ENCODE measurements around the gene DTX3L.

The DTX3L gene

DNA sequence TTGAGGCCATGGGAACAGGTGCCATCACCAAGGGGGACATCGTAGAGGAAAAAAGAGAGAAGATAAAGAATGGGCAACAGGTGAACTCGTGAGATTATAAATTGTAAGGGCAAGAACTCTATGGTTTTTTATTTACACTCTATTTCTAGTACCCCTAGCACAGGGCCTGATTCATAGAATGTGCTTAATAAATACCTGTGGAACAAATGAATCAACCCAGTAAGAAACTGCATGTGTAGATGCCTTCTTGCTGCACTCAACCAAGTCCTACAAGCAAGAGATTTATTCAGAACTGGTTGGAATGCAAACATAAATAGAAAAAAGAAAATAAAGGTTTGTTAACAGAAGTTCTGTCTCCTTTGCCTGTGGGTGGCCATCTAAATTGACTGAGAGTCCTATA, 30.7 kb upstream of the DTX3L start:
- Histone ChIP-seq H3K27ac (no peak overlapping the region), H3K9ac (ENCODE audit: insufficient read length) (no peak overlapping the region), H3K36me3 (ENCODE audit: insufficient read depth, low read length) (no peaks in the 10 kb centered on the region), H3K4me3 (no peak overlapping the region), H3K9me3 (ENCODE audit: low read depth, low read length) (no peaks in the 10 kb centered on the region)
- TF ChIP-seq FOXP2 (optimal IDR thresholded peaks at IDR 0.05; ENCODE audit: control extremely low read depth, extremely low read length, insufficient read depth) (no peak), POLR2AphosphoS5 (IDR thresholded peaks at IDR 0.05; ENCODE audit: borderline replicate concordance, low read depth, low read length) (no peak), EZH2 (IDR thresholded peaks at IDR 0.05) (no peak)
- DNase-seq (ENCODE audit: low read depth, low spot score), result no peak

- Histone ChIP-seq H3K36me3 (ENCODE audit: insufficient read depth, low read length) (no peaks in the 10 kb centered on the region), H3K9me3 (ENCODE audit: low read depth, low read length) (no peaks in the 10 kb centered on the region), H3K9ac (ENCODE audit: insufficient read length) (no peak overlapping the region), H3K4me3 (no peak overlapping the region), H3K27ac (no peak overlapping the region)
- TF ChIP-seq POLR2AphosphoS5 (IDR thresholded peaks at IDR 0.05; ENCODE audit: borderline replicate concordance, low read depth, low read length), result no peak
- no peak for TF ChIP-seq FOXP2 (optimal IDR thresholded peaks at IDR 0.05; ENCODE audit: control extremely low read depth, extremely low read length, insufficient read depth)
- TF ChIP-seq EZH2 (IDR thresholded peaks at IDR 0.05), result no peak
- peak; percentile 53 for DNase-seq (ENCODE audit: low read depth, low spot score)
Observed at GRCh38 chr3:122533931-122534334, 30.2 kb upstream of the DTX3L start.

GRCh38 chr3:122535964-122536631, 28.0 kb upstream of the DTX3L start:
- no peak for DNase-seq (ENCODE audit: low read depth, low spot score)
- Histone ChIP-seq H3K9ac (ENCODE audit: insufficient read length) (no peak overlapping the region), H3K4me3 (no peak overlapping the region), H3K9me3 (ENCODE audit: low read depth, low read length) (no peaks in the 10 kb centered on the region), H3K27ac (no peak overlapping the region), H3K36me3 (ENCODE audit: insufficient read depth, low read length) (no peaks in the 10 kb centered on the region)
- TF ChIP-seq EZH2 (IDR thresholded peaks at IDR 0.05) (no peak), FOXP2 (optimal IDR thresholded peaks at IDR 0.05; ENCODE audit: control extremely low read depth, extremely low read length, insufficient read depth) (no peak), POLR2AphosphoS5 (IDR thresholded peaks at IDR 0.05; ENCODE audit: borderline replicate concordance, low read depth, low read length) (no peak)

- no peak for DNase-seq (ENCODE audit: low read depth, low spot score)
Observed at GRCh38 chr3:122536632-122537001, 27.5 kb upstream of the DTX3L start.

GRCh38 chr3:122538956-122539490, 25.1 kb upstream of the DTX3L start:
- H3K36me3 ChIP-seq (ENCODE audit: insufficient read depth, low read length), result no peaks in the 10 kb centered on the region
- H3K9ac ChIP-seq (ENCODE audit: insufficient read length), result no peak overlapping the region
- no peak for TF ChIP-seq POLR2AphosphoS5 (IDR thresholded peaks at IDR 0.05; ENCODE audit: borderline replicate concordance, low read depth, low read length)
- no peak for TF ChIP-seq FOXP2 (optimal IDR thresholded peaks at IDR 0.05; ENCODE audit: control extremely low read depth, extremely low read length, insufficient read depth)
- TF ChIP-seq EZH2 (IDR thresholded peaks at IDR 0.05), result no peak
- H3K9me3 ChIP-seq (ENCODE audit: low read depth, low read length), result no peaks in the 10 kb centered on the region
- DNase-seq (ENCODE audit: low read depth, low spot score), result no peak
- no peak overlapping the region for H3K4me3 ChIP-seq
- H3K27ac ChIP-seq, result no peak overlapping the region

More at GRCh38 chr3:122536632-122537001, 27.5 kb upstream of the DTX3L start:
- TF ChIP-seq FOXP2 (optimal IDR thresholded peaks at IDR 0.05; ENCODE audit: control extremely low read depth, extremely low read length, insufficient read depth) (no peak), EZH2 (IDR thresholded peaks at IDR 0.05) (no peak), POLR2AphosphoS5 (IDR thresholded peaks at IDR 0.05; ENCODE audit: borderline replicate concordance, low read depth, low read length) (no peak)
- H3K9ac ChIP-seq (ENCODE audit: insufficient read length), result no peak overlapping the region
- H3K9me3 ChIP-seq (ENCODE audit: low read depth, low read length), result no peaks in the 10 kb centered on the region
- H3K27ac ChIP-seq, result no peak overlapping the region
- H3K4me3 ChIP-seq, result no peak overlapping the region
- no peaks in the 10 kb centered on the region for H3K36me3 ChIP-seq (ENCODE audit: insufficient read depth, low read length)

GRCh38 chr3:122546151-122546550, 18.0 kb upstream of the DTX3L start:
- no peak for DNase-seq (ENCODE audit: low read depth, low spot score)
- no peaks in the 10 kb centered on the region for H3K36me3 ChIP-seq (ENCODE audit: insufficient read depth, low read length)

GRCh38 chr3:122548076-122548475, 16.1 kb upstream of the DTX3L start:
- H3K9ac ChIP-seq (ENCODE audit: insufficient read length), result no peak overlapping the region
- H3K4me3 ChIP-seq, result no peak overlapping the region
- no peak overlapping the region for H3K27ac ChIP-seq
- no peak for TF ChIP-seq FOXP2 (optimal IDR thresholded peaks at IDR 0.05; ENCODE audit: control extremely low read depth, extremely low read length, insufficient read depth)
- no peak for TF ChIP-seq EZH2 (IDR thresholded peaks at IDR 0.05)
- no peak for TF ChIP-seq POLR2AphosphoS5 (IDR thresholded peaks at IDR 0.05; ENCODE audit: borderline replicate concordance, low read depth, low read length)
- no peaks in the 10 kb centered on the region for H3K9me3 ChIP-seq (ENCODE audit: low read depth, low read length)
- no peaks in the 10 kb centered on the region for H3K36me3 ChIP-seq (ENCODE audit: insufficient read depth, low read length)
- no peak for DNase-seq (ENCODE audit: low read depth, low spot score)

More at GRCh38 chr3:122546151-122546550, 18.0 kb upstream of the DTX3L start:
- Histone ChIP-seq H3K9me3 (ENCODE audit: low read depth, low read length) (no peaks in the 10 kb centered on the region), H3K9ac (ENCODE audit: insufficient read length) (no peak overlapping the region), H3K27ac (no peak overlapping the region), H3K4me3 (no peak overlapping the region)
- TF ChIP-seq FOXP2 (optimal IDR thresholded peaks at IDR 0.05; ENCODE audit: control extremely low read depth, extremely low read length, insufficient read depth), result no peak

- H3K36me3 ChIP-seq (ENCODE audit: insufficient read depth, low read length), result no peaks in the 10 kb centered on the region
- H3K4me3 ChIP-seq, result no peak overlapping the region
- H3K27ac ChIP-seq, result no peak overlapping the region
- no peak for TF ChIP-seq EZH2 (IDR thresholded peaks at IDR 0.05)
- no peak for TF ChIP-seq FOXP2 (optimal IDR thresholded peaks at IDR 0.05; ENCODE audit: control extremely low read depth, extremely low read length, insufficient read depth)
- no peak for TF ChIP-seq POLR2AphosphoS5 (IDR thresholded peaks at IDR 0.05; ENCODE audit: borderline replicate concordance, low read depth, low read length)
- no peak overlapping the region for H3K9ac ChIP-seq (ENCODE audit: insufficient read length)
- H3K9me3 ChIP-seq (ENCODE audit: low read depth, low read length), result no peaks in the 10 kb centered on the region
- DNase-seq (ENCODE audit: low read depth, low spot score), result no peak
Observed at GRCh38 chr3:122548619-122549018, 15.5 kb upstream of the DTX3L start.

DNA sequence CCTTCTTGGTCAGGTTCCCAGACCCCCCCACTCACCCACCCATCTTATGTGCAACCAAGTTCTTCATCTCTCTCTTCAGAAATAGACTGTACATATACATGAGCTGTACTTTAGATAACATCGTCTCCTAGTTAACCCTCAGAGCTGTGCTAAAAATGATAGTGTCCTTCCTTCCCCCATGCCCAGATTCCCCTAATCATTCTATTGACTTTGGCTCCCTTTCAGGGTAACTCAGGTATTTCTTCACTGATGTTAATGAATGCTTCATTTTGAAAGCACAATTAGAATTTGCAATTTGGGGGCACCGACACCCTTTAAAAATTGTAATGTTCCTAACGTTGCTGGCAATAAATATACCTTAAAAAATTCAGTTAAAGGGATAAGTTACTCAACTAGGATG, 11.0 kb upstream of the DTX3L start:
- Histone ChIP-seq H3K9me3 (ENCODE audit: low read depth, low read length) (no peaks in the 10 kb centered on the region), H3K36me3 (ENCODE audit: insufficient read depth, low read length) (no peaks in the 10 kb centered on the region), H3K9ac (ENCODE audit: insufficient read length) (no peak overlapping the region), H3K4me3 (no peak overlapping the region), H3K27ac (no peak overlapping the region)
- no peak for DNase-seq (ENCODE audit: low read depth, low spot score)
- TF ChIP-seq EZH2 (IDR thresholded peaks at IDR 0.05) (no peak), POLR2AphosphoS5 (IDR thresholded peaks at IDR 0.05; ENCODE audit: borderline replicate concordance, low read depth, low read length) (no peak), FOXP2 (optimal IDR thresholded peaks at IDR 0.05; ENCODE audit: control extremely low read depth, extremely low read length, insufficient read depth) (no peak)

Data from SK-N-MC (cell line).